ENCODE data around the gene POLRMT.

POLRMT gene

DNA sequence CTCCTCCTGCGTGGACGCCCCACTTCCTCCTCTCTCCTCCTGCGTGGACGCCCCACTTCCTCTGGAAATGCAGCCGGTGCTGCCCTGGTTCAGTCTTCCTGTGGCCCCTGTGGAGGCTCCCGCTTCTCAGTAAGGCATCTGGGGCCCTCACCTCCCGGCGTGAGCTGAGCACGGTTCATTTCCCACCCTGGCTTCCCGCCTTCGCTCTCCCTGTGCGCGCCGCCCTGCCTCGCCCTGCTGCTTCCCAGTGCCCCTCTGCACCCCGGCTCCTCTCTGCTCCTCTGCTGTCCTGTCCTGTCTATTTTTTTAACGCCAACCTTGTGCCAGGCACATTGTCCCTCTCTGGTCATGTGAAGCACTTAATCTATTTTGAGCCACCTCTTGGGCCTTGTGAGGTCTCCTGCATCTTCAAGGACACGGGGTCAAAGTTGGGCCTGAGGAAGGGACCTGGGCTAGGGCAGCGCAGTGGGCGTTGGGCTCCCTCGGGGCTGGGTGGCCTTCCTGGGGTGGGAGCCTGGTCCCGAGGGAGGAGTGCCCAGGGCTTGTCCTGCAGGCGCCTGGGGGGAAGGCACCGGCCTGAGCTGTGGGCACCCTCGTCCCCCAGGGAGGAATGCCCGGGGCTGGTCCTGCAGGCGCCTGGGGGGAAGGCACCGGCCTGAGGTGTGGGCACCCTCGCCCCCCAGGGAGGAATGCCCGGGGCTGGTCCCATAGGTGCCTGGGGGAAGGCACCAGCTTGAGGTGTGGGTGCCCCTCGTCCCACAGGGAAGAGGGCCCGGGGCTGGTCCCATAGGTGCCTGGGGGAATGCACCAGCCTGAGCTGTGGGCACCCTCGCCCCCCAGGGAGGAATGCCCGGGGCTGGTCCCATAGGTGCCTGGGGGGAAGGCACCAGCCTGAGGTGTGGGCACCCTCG, 30.7 kb downstream of the POLRMT start:
- no peak overlapping the region for H3K9ac ChIP-seq
- TF ChIP-seq, protein P1, sequence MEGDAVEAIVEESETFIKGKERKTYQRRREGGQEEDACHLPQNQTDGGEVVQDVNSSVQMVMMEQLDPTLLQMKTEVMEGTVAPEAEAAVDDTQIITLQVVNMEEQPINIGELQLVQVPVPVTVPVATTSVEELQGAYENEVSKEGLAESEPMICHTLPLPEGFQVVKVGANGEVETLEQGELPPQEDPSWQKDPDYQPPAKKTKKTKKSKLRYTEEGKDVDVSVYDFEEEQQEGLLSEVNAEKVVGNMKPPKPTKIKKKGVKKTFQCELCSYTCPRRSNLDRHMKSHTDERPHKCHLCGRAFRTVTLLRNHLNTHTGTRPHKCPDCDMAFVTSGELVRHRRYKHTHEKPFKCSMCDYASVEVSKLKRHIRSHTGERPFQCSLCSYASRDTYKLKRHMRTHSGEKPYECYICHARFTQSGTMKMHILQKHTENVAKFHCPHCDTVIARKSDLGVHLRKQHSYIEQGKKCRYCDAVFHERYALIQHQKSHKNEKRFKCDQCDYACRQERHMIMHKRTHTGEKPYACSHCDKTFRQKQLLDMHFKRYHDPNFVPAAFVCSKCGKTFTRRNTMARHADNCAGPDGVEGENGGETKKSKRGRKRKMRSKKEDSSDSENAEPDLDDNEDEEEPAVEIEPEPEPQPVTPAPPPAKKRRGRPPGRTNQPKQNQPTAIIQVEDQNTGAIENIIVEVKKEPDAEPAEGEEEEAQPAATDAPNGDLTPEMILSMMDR (IDR thresholded peaks at IDR 0.05): no peak
- no peaks in the 10 kb centered on the region for H3K9me3 ChIP-seq (ENCODE audit: control insufficient read depth, low read length)
- no peak overlapping the region for H3K4me3 ChIP-seq (ENCODE audit: low read depth, low read length)
- H3K4me1 ChIP-seq: no peaks in the 10 kb centered on the region
- H3K4me2 ChIP-seq (ENCODE audit: low read length): no peak overlapping the region
- H3K79me2 ChIP-seq: no peaks in the 10 kb centered on the region
- no peak overlapping the region for H3K27ac ChIP-seq
- H2AFZ ChIP-seq: no peak overlapping the region
- no peaks in the 10 kb centered on the region for H3K36me3 ChIP-seq (ENCODE audit: control insufficient read depth, insufficient read depth, low read length)
- H3K27me3 ChIP-seq (ENCODE audit: control insufficient read depth, insufficient read depth, low read length): no peaks in the 10 kb centered on the region

DNA sequence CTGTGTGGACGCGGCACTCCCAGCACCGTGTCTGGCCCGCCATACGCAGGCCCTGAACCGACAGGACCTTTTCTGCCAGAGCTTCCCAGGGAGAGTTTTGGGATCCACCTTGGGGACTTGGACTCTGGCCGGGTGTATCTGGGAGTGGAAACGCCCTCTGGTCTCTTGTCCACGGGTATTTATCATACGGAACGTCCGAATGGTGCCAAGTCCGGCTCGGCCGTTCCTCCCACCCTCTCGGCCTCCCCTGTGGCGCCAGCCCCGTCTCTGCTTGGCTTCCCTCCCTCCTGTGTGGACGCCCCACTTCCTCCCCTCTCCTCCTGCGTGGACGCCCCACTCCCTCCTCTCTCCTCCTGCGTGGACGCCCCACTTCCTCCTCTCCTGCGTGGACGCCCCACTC, 31.5 kb downstream of the POLRMT start:
- Histone ChIP-seq H3K4me1 (no peaks in the 10 kb centered on the region), H3K27ac (no peak overlapping the region), H3K4me2 (ENCODE audit: low read length) (no peak overlapping the region), H3K36me3 (ENCODE audit: control insufficient read depth, insufficient read depth, low read length) (no peaks in the 10 kb centered on the region), H2AFZ (no peak overlapping the region), H3K9ac (no peak overlapping the region), H3K79me2 (no peaks in the 10 kb centered on the region), H3K9me3 (ENCODE audit: control insufficient read depth, low read length) (no peaks in the 10 kb centered on the region), H3K27me3 (ENCODE audit: control insufficient read depth, insufficient read depth, low read length) (no peaks in the 10 kb centered on the region), H3K4me3 (ENCODE audit: low read depth, low read length) (no peak overlapping the region)
- TF ChIP-seq, protein P1 (IDR thresholded peaks at IDR 0.05): no peak

- no peaks in the 10 kb centered on the region for H3K9me3 ChIP-seq (ENCODE audit: control insufficient read depth, low read length)
- no peak overlapping the region for H3K9ac ChIP-seq
- H3K79me2 ChIP-seq: no peaks in the 10 kb centered on the region
- H3K36me3 ChIP-seq (ENCODE audit: control insufficient read depth, insufficient read depth, low read length): no peaks in the 10 kb centered on the region
- H2AFZ ChIP-seq: no peak overlapping the region
- no peak overlapping the region for H3K4me2 ChIP-seq (ENCODE audit: low read length)
- no peaks in the 10 kb centered on the region for H3K4me1 ChIP-seq
- H3K4me3 ChIP-seq (ENCODE audit: low read depth, low read length): no peak overlapping the region
- TF ChIP-seq, protein P1 (IDR thresholded peaks at IDR 0.05): no peak
- no peak overlapping the region for H3K27ac ChIP-seq
- no peaks in the 10 kb centered on the region for H3K27me3 ChIP-seq (ENCODE audit: control insufficient read depth, insufficient read depth, low read length)
These were observed 32.0 kb downstream of the POLRMT start for GRCh38 chr19:601310-601709.

DNA sequence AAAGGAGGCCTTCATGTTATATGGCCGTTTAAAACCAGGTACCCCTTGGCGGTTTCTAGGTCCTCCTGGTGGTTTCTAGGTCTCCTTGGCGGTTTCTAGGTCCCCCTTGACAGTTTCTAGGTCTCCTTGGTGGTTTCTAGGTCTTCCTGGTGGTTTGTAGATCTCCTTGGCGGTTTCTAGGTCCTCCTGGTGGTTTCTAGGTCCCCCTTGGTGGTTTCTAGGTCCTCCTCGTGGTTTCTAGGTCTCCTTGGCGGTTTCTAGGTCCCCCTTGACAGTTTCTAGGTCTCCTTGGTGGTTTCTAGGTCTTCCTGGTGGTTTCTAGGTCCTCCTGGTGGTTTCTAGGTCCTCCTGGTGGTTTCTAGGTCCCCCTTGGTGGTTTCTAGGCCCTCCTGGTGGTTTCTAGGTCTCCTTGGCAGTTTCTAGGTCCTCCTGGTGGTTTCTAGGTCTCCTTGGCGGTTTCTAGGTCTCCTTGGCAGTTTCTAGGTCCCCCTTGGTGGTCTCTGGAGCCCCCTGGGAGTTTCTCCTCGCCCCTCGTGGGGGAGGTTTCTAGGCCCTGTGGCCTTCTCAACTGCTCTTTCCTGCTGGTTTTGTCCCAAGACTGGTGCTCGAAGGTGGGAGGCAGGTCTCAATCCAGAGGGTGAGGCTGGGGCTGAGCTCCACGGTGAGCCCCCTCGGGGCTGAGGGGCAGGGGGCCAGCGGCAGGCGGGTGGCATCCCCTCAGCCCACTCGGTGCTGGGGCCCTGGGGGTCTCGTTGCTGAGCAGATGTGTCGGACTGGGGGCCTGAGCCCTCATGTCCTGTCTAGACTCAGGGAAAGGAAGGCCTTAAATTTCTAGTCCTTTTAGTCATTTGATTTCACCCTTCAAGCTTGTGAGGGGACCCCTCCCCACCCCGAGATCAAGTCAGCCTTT, 35.7 kb downstream of the POLRMT start:
- TF ChIP-seq, protein P1 (IDR thresholded peaks at IDR 0.05): no peak
- Histone ChIP-seq H3K36me3 (ENCODE audit: control insufficient read depth, insufficient read depth, low read length) (no peaks in the 10 kb centered on the region), H3K27me3 (ENCODE audit: control insufficient read depth, insufficient read depth, low read length) (no peaks in the 10 kb centered on the region), H3K9ac (no peak overlapping the region), H3K79me2 (peaks cover 3% of the 10 kb centered on the region), H3K9me3 (ENCODE audit: control insufficient read depth, low read length) (no peaks in the 10 kb centered on the region), H3K4me2 (ENCODE audit: low read length) (no peak overlapping the region), H2AFZ (no peak overlapping the region), H3K4me1 (no peaks in the 10 kb centered on the region), H3K27ac (no peak overlapping the region), H3K4me3 (ENCODE audit: low read depth, low read length) (no peak overlapping the region)
